Muscle of leg (tissue), 11 donors: ENCODE data around the gene NR2C2. TPM values are rescaled to one million over a fixed set of nuclear protein-coding genes. Genes with fewer than 3 reads are reported as not detected.

Experiments
- DNase-seq: peaks from one replicate; pipeline ENCODE4 v3.0.0; 2013
- H3K27ac ChIP-seq: one replicate; pipeline ENCODE4 v1.5.1; 2013; ENCODE audit warnings: mild to moderate bottlenecking, low read length, control low read depth
- H3K27me3 ChIP-seq: one replicate; pipeline ENCODE4 v1.6.1; 2013; ENCODE audit warnings: low read length; ENCODE audit not compliant: control insufficient read depth, insufficient read depth
- H3K36me3 ChIP-seq: one replicate; pipeline ENCODE4 v1.6.1; 2013; ENCODE audit warnings: low read length; ENCODE audit not compliant: control insufficient read depth, insufficient read depth
- H3K4me1 ChIP-seq: one replicate; pipeline ENCODE4 v1.6.1; 2013; ENCODE audit warnings: low read length; ENCODE audit not compliant: control insufficient read depth, insufficient read depth
- H3K4me3 ChIP-seq: one replicate; pipeline ENCODE4 v1.5.1; 2013; ENCODE audit warnings: low read length, control low read depth
- H3K9me3 ChIP-seq: replicated peaks from 2 replicates; pipeline ENCODE4 v1.6.1; 2013; ENCODE audit warnings: low read depth, low read length; ENCODE audit not compliant: control insufficient read depth
- WGBS: methylation state at CpG from one replicate; pipeline ENCODE4 v1.1.5; 2013; ENCODE audit warnings: missing lambda C conversion rate; ENCODE audit not compliant: insufficient coverage; 5-methylcytosine and 5-hydroxymethylcytosine counted together
- polyA plus RNA-seq, 8 donors: library from polyadenylated mRNA; unstranded; fragments of 120-200 nt; gene quantifications; one replicate each; pipeline versions ENCODE4 v1.2.1 to v1.2.3, GENCODE V29; 2013; ENCODE audit warnings: inconsistent platforms in 1 of 8, low replicate concordance in 1 of 8; ENCODE audit not compliant: insufficient read length in 8 of 8, insufficient read depth in 1 of 8
- total RNA-seq: library from RNA; stranded (reverse); fragments of 120-200 nt; gene quantifications from one replicate; pipeline ENCODE4 v1.2.4, GENCODE V29; 2013

The NR2C2 gene
- total and polyA plus RNA-seq, 9 donors, result 24.5 to 41.6 (median 29.8) TPM

DNA sequence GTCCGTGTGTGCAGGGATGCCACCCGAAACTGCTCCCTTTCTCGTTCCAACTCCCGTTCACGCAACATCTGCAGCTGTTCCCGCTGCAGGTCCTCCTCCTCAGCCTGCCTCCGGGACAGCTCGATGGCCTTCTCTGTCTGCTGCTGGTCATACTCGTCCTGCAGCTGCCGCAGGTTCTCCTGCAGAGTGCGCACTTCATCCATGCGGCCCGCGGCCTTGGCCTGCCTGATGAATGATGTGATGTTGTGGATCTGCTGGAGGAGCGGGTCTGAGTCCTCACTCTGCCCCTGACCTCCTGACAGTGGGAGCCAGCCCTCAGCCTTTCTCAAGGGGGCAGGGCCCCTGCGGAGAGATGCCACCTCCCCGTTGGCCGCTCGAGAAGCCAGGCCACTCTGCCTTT is 127.1 kb downstream of the NR2C2 start:
- no peaks in the 10 kb centered on the region for H3K4me1 ChIP-seq
- H3K27me3 ChIP-seq, result no peaks in the 10 kb centered on the region
- H3K9me3 ChIP-seq, result no peaks in the 10 kb centered on the region
- DNase-seq, result no peak
- no peak overlapping the region for H3K27ac ChIP-seq
- H3K36me3 ChIP-seq, result peaks cover 75% of the 10 kb centered on the region
- no peak overlapping the region for H3K4me3 ChIP-seq
- 92% methylated on average over 12 of the region's 19 CpGs for WGBS

DNA sequence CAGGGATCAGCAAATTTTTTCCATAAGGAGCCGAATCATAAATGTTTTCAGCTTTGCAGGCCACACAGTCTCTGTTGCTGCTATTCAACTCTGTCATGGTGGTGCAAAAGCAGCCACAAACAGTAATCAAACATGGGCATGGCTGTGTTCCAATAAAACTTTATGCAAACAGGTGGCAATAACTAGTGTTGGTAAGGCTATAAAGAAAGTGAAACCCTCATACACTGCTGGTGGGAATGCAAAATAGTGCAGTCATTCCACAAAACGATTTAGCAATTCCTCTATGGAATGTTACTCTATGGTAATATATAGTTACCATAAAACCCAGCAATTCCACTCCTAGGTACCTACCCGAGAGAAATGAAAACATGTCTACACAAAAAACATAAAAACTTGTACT is 131.7 kb downstream of the NR2C2 start:
- Histone ChIP-seq H3K4me1 (no peaks in the 10 kb centered on the region), H3K9me3 (no peaks in the 10 kb centered on the region), H3K36me3 (peaks cover 90% of the 10 kb centered on the region), H3K27me3 (no peaks in the 10 kb centered on the region), H3K27ac (no peak overlapping the region), H3K4me3 (no peak overlapping the region)
- 60% methylated on average over 1 of the region's 3 CpGs for WGBS
- DNase-seq, result no peak

DNA sequence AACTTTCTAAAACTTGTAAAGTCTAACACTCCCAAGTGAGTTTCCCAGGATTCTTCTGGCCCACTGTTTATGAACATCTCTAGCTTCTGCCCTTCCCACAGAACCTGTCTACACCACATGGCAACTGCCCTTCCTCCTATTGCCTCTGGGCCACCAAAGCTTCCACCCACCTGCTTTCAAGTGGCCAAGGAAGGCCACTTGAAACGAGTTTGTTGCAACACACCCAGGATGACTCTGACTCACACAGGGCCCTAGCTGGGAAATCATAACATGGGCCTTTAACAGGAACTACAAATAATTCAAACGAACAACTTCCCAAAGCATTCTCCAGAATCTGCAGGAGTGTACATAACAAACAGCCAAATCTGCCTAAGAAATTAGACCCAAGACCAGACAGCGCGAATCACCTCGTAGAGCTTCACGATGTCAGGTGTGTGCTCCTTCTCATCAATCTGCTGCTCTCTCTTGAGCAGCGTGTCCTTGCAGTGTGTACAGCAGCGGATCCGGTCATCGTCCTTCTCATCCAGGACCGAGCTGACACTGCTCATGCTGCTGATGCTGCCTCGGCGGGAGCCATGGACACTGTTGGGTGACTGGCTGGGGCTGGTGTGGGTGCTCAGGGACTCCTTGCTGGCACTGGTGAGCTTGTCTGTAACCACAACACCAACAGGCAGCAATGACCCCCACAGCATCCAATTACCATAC is 134.7 kb downstream of the NR2C2 start:
- H3K27ac ChIP-seq, result no peak overlapping the region
- DNase-seq, result no peak
- 93% methylated on average over 7 of the region's 13 CpGs for WGBS
- no peaks in the 10 kb centered on the region for H3K9me3 ChIP-seq
- no peaks in the 10 kb centered on the region for H3K4me1 ChIP-seq
- H3K4me3 ChIP-seq, result no peak overlapping the region
- H3K36me3 ChIP-seq, result peaks cover 82% of the 10 kb centered on the region
- no peaks in the 10 kb centered on the region for H3K27me3 ChIP-seq

DNA sequence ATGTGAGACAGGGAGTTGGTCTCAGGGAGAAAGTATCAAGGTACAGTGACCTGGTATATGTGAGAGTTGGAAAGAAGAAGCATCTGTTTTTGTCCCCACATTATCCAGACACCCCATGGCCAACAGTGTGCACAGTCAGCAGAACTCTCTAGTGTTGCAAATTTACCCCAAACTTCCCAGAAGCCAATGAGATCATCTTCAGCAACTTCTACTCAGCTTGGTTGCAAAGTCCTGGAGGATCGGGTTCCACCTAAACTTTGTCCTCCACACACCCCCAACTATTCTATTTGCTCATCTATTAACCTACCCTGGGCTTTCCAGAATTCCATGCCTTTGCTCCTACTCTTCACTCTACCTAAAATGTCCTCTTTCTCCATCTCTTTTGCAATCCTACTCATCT is 135.9 kb downstream of the NR2C2 start:
- WGBS, result 100% methylated on average over 1 of the region's 1 CpG
- peaks cover 77% of the 10 kb centered on the region for H3K36me3 ChIP-seq

DNA sequence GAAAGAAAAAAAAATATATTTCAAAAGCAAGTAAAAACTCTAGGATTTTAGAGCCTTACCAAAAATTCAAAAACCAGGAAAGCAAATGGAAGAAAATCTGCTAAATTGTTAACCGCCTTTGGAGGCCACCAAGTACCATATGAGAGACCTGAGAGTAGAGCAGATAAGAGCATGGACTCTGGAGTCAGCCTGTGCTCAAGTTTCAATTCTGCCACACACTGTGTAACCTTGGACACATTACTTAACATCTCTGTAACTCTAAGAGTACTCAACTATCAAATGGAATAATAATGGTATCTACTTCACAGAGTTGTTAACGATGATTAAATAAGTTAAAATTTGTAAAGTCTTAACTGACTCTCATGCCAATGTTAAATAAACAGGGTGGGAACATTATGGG is 138.9 kb downstream of the NR2C2 start:
- no peak overlapping the region for H3K27ac ChIP-seq
- no CpG with 5 or more reads among the region's 2 CpGs for WGBS
- peaks cover 70% of the 10 kb centered on the region for H3K36me3 ChIP-seq

More for the DNA sequence above, 135.9 kb downstream of the NR2C2 start:
- no peak for DNase-seq
- Histone ChIP-seq H3K4me1 (no peaks in the 10 kb centered on the region), H3K27ac (no peak overlapping the region), H3K4me3 (no peak overlapping the region), H3K9me3 (no peaks in the 10 kb centered on the region), H3K27me3 (no peaks in the 10 kb centered on the region)

DNA sequence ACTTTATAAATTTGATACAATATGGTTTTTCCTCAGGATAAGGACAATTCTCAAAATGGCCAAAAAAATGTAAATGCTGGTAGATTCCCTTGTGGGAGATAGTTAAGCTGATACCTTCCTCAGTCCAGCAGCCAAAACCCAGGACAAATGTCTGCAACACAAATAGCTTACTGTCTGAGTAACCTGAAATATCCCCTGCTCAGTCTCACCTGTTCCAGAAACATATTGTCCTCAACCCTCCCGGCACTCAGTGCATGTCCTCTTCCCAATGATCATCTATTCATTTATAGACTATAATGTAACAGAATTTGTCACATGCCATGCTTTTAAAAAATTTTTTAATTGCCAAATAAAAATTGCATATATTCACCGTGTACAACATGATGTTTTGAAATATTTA is 139.3 kb downstream of the NR2C2 start:
- no peak overlapping the region for H3K27ac ChIP-seq
- H3K27me3 ChIP-seq, result no peaks in the 10 kb centered on the region
- H3K36me3 ChIP-seq, result peaks cover 70% of the 10 kb centered on the region
- H3K9me3 ChIP-seq, result no peaks in the 10 kb centered on the region
- H3K4me1 ChIP-seq, result no peaks in the 10 kb centered on the region
- WGBS, result no CpG with 5 or more reads among the region's 2 CpGs
- no peak overlapping the region for H3K4me3 ChIP-seq
- DNase-seq, result no peak

More for the DNA sequence above, 138.9 kb downstream of the NR2C2 start:
- DNase-seq, result no peak
- no peaks in the 10 kb centered on the region for H3K4me1 ChIP-seq
- H3K27me3 ChIP-seq, result no peaks in the 10 kb centered on the region
- H3K9me3 ChIP-seq, result no peaks in the 10 kb centered on the region
- no peak overlapping the region for H3K4me3 ChIP-seq

DNA sequence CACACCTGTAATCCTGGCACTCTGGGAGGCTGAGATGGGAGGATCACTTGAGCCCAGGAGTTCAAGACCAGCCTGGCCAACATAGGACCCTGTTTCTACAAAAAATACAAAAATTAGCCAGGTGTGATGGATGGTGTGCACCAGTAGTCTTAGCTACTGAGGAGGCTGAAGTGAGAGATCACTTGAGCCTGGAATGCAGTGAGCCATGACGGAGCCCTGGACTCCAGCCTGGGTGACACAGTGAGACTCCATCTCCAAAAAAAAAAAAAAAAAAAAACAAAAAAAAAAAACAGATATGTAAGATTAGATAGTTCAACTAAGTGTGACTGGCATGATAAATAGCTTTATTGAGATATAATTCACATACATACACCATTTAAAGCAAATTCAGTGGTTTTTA is 141.8 kb downstream of the NR2C2 start:
- no peaks in the 10 kb centered on the region for H3K4me1 ChIP-seq
- H3K27me3 ChIP-seq, result no peaks in the 10 kb centered on the region
- H3K9me3 ChIP-seq, result no peaks in the 10 kb centered on the region
- no peak overlapping the region for H3K27ac ChIP-seq
- H3K4me3 ChIP-seq, result no peak overlapping the region
- WGBS, result no CpG with 5 or more reads among the region's 1 CpG
- no peak for DNase-seq
- H3K36me3 ChIP-seq, result peaks cover 62% of the 10 kb centered on the region

DNA sequence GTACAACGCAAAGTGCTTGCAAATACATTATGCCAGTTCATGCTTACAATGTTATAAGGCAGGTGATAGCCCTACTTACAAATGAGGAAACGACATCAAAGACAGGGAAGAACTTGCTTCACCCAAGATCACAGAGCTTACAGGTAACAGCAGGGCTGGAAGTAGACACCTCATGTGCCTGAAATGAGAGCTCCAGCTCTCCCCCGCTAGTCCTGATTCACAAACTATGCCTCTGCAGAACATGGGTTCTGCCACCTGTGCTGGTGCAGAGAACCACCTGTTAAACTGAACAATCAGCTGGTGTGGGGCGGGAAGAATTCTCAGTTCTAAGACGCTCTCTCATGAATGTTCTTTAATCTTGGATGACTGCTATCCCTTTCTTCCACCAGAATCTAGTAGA is 144.2 kb downstream of the NR2C2 start:
- no peak for DNase-seq
- Histone ChIP-seq H3K9me3 (no peaks in the 10 kb centered on the region), H3K27ac (no peak overlapping the region), H3K4me1 (no peaks in the 10 kb centered on the region), H3K36me3 (peaks cover 63% of the 10 kb centered on the region), H3K27me3 (no peaks in the 10 kb centered on the region), H3K4me3 (no peak overlapping the region)
- WGBS, result 100% methylated on average over 1 of the region's 5 CpGs

DNA sequence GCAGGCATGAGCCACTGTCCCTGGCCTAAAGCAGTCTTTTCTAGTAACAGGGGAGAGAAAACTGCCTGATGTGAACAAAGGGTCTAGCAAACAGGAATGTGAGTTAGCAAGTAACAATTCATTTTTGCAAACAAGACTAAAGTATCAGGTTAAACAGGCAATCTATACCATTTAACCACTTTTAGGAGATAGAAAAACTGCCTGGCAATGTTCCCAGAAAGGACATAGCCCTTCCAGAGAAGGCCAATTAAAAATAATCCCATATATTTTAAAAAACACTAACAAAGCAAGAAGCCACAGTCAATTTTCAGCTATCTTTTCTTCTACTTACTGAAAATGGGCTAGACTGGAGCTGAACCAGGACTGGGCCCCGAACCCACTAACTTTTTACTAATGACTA is 145.3 kb downstream of the NR2C2 start:
- Histone ChIP-seq H3K27ac (no peak overlapping the region), H3K27me3 (no peaks in the 10 kb centered on the region), H3K4me3 (no peak overlapping the region), H3K4me1 (peaks cover 3% of the 10 kb centered on the region), H3K9me3 (no peaks in the 10 kb centered on the region), H3K36me3 (peaks cover 61% of the 10 kb centered on the region)
- DNase-seq, result no peak
- 92% methylated on average over 1 of the region's 1 CpG for WGBS

DNA sequence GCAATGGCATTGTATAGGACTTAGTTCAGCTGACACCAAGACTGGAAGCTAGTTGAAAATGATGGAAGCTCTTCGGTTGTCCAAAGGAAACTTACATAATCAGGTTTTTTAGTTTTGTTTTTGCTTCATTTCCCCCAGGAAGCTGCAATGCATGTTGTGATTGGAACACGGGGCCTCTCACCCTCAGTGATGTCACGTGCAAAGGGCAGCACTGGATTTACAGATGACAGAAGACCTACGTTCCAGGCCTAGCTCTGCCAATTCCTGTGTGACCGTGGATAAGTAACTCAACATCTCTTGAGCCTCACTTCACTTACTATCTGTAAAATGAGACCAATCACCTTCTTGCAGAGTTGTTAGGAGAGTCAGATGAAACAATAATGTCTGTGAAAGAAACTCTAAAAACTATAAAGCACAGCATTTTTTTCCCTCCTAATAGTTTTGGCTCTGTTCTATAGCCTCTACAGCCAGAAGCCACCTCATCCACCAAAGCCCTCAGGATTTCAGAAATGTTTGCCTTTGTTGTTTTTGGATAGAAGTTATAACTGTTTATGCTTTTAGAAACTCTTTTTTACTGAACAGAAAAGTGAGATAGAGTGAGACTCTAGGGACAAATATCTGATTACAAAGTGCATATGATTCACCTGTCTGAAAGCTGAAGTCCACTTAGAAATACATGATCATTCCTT is 146.9 kb downstream of the NR2C2 start:
- DNase-seq, result peak; percentile 10
- no peaks in the 10 kb centered on the region for H3K9me3 ChIP-seq
- peaks cover 8% of the 10 kb centered on the region for H3K4me1 ChIP-seq
- no peak overlapping the region for H3K4me3 ChIP-seq
- peaks cover 56% of the 10 kb centered on the region for H3K36me3 ChIP-seq
- 60% methylated on average over 2 of the region's 5 CpGs for WGBS
- H3K27ac ChIP-seq, result no peak overlapping the region
- no peaks in the 10 kb centered on the region for H3K27me3 ChIP-seq
